Mesothelial cell of epicardium (in vitro differentiated cells): Measurements from ENCODE around the gene MVB12B. TPM values are rescaled to one million over a fixed set of nuclear protein-coding genes. Genes with fewer than 3 reads are reported as not detected.
A peak's percentile ranks its signal among the peaks of the same experiment; 100 is the strongest.
"Not testable (repeated sequence)": the region's sequence is repeated elsewhere in the genome, so short reads cannot be mapped to it uniquely, and the experiment has no call there.

Experiments used
- DNase-seq, 2 experiments: peaks; one replicate each; pipeline ENCODE4 v3.0.0; 2021; ENCODE audit warnings: low spot score in 2 of 2; ENCODE audit not compliant: unreplicated experiment in 2 of 2
- H3K27ac Mint-ChIP-seq: 2 replicates; pipeline ENCODE4 v1.8.0; 2021; ENCODE audit warnings: mixed read lengths
- H3K27me3 Mint-ChIP-seq: 2 replicates; pipeline ENCODE4 v1.8.0; 2021; ENCODE audit warnings: low read depth, mixed read lengths
- H3K36me3 Mint-ChIP-seq: 2 replicates; pipeline ENCODE4 v1.8.0; 2021; ENCODE audit warnings: mixed read lengths
- H3K4me1 Mint-ChIP-seq: 2 replicates; pipeline ENCODE4 v1.8.0; 2021; ENCODE audit warnings: mixed read lengths
- H3K4me3 Mint-ChIP-seq: 2 replicates; pipeline ENCODE4 v1.8.0; 2021; ENCODE audit warnings: mild to moderate bottlenecking, moderate library complexity, mixed read lengths
- H3K9me3 Mint-ChIP-seq: 2 replicates; pipeline ENCODE4 v1.8.0; 2021; ENCODE audit warnings: mixed read lengths
- CTCF ChIP-seq: fragments of 200-600 bp; sonication (generic); IDR thresholded peaks from one replicate; pipeline ENCODE4 v1.5.0; 2021; ENCODE audit warnings: antibody characterized with exemption; ENCODE audit not compliant: unreplicated experiment
- total RNA-seq: library from RNA; stranded (reverse); gene quantifications from 3 replicates; pipeline ENCODE4 v1.2.1, GENCODE V29; 2021

Gene MVB12B
- total RNA-seq = 38.0 to 43.7 TPM (median 42.0 TPM) in 3 replicates

- peak within 1 kb of the TSS; percentile 97 for H3K27ac Mint-ChIP-seq
- H3K9me3 Mint-ChIP-seq = peaks cover 9% of the 10 kb centered on the region
Measured at GRCh38 chr9:126326228-126327005, at the start of gene MVB12B. TSS of gene MVB12B (plus strand) at chr9:126326829. CDS start at chr9:126326930, 101 bp downstream.

GRCh38 chr9:126283799-126284465, 42.7 kb upstream of the MVB12B start:
- Mint-ChIP-seq H3K4me1 (no peaks in the 10 kb centered on the region), H3K36me3 (peaks cover 2% of the 10 kb centered on the region), H3K27me3 (no peaks in the 10 kb centered on the region), H3K9me3 (peaks cover 26% of the 10 kb centered on the region), H3K27ac (no peak overlapping the region), H3K4me3 (no peak overlapping the region)
- no peak for DNase-seq
- TF ChIP-seq CTCF = no peak

More at GRCh38 chr9:126326228-126327005, at the start of gene MVB12B:
- DNase-seq = peak; percentile 34 to 63
- TF ChIP-seq CTCF = no peak
- Mint-ChIP-seq H3K36me3 (peaks cover 6% of the 10 kb centered on the region), H3K27me3 (no peaks in the 10 kb centered on the region), H3K4me1 (peaks cover 20% of the 10 kb centered on the region), H3K4me3 (peak within 1 kb of the TSS; percentile 86)

GRCh38 chr9:126285652-126286051, 41.0 kb upstream of the MVB12B start:
- H3K27ac Mint-ChIP-seq, H3K4me1 Mint-ChIP-seq, H3K9me3 Mint-ChIP-seq, H3K36me3 Mint-ChIP-seq, H3K4me3 Mint-ChIP-seq, DNase-seq, H3K27me3 Mint-ChIP-seq: not testable (repeated sequence)

GRCh38 chr9:126287166-126287866, 39.3 kb upstream of the MVB12B start:
- H3K36me3 Mint-ChIP-seq = no peaks in the 10 kb centered on the region
- H3K9me3 Mint-ChIP-seq = peaks cover 9% of the 10 kb centered on the region
- H3K27me3 Mint-ChIP-seq = no peaks in the 10 kb centered on the region
- H3K4me1 Mint-ChIP-seq = no peaks in the 10 kb centered on the region
- TF ChIP-seq CTCF = no peak
- H3K4me3 Mint-ChIP-seq = no peak overlapping the region
- no peak for DNase-seq
- no peak overlapping the region for H3K27ac Mint-ChIP-seq

GRCh38 chr9:126290871-126291270, 35.8 kb upstream of the MVB12B start:
- H3K4me1 Mint-ChIP-seq = no peaks in the 10 kb centered on the region
- TF ChIP-seq CTCF = no peak
- H3K4me3 Mint-ChIP-seq = no peak overlapping the region
- H3K27ac Mint-ChIP-seq = no peak overlapping the region
- peaks cover 2% of the 10 kb centered on the region for H3K27me3 Mint-ChIP-seq
- peaks cover 5% of the 10 kb centered on the region for H3K9me3 Mint-ChIP-seq
- DNase-seq = no peak
- H3K36me3 Mint-ChIP-seq = no peaks in the 10 kb centered on the region

GRCh38 chr9:126291925-126292324, 34.7 kb upstream of the MVB12B start:
- Mint-ChIP-seq H3K9me3 (peaks cover 2% of the 10 kb centered on the region), H3K27me3 (peaks cover 2% of the 10 kb centered on the region), H3K4me3 (no peak overlapping the region), H3K27ac (no peak overlapping the region), H3K36me3 (no peaks in the 10 kb centered on the region), H3K4me1 (no peaks in the 10 kb centered on the region)
- no peak for DNase-seq
- TF ChIP-seq CTCF = no peak
